Lung (tissue), 12 donors: Measurements from ENCODE around the gene MAST1. TPM values are rescaled to one million over a fixed set of nuclear protein-coding genes. Genes with fewer than 3 reads are reported as not detected.

Experiments used
- ATAC-seq: fragments of 200-7000 bp; cut with Tn5 transposase; one replicate; pipeline ENCODE4 v1.9.1; 2020; ENCODE audit warnings: moderate number of reproducible peaks; ENCODE audit not compliant: insufficient read depth, low FRiP score
- DNase-seq, 3 donors: peaks; one replicate each; pipeline ENCODE4 v3.0.0-alpha.2; 2013 to 2017
- H3K27ac ChIP-seq, 2 donors: one replicate each; pipeline ENCODE4 v1.5.1; 2013; ENCODE audit warnings: mild to moderate bottlenecking in 2 of 2, moderate library complexity in 2 of 2, control low read depth in 1 of 2, inconsistent platforms in 1 of 2, low read depth in 1 of 2, low read length in 1 of 2
- H3K27me3 ChIP-seq, 3 donors: one replicate each; pipeline ENCODE4 v1.5.1; 2013; ENCODE audit warnings: low read length in 2 of 3; ENCODE audit not compliant: control insufficient read depth in 3 of 3, insufficient read depth in 3 of 3
- H3K36me3 ChIP-seq, 4 donors: one replicate each; pipeline ENCODE4 v1.5.1; 2013; ENCODE audit warnings: low read length in 4 of 4, mild to moderate bottlenecking in 1 of 4, moderate library complexity in 1 of 4; ENCODE audit not compliant: control insufficient read depth in 4 of 4, insufficient read depth in 4 of 4
- H3K4me1 ChIP-seq, 5 donors: one replicate each; pipeline ENCODE4 v1.5.1; 2013; ENCODE audit warnings: low read length in 5 of 5, mild to moderate bottlenecking in 2 of 5, moderate library complexity in 1 of 5; ENCODE audit not compliant: control insufficient read depth in 5 of 5, insufficient read depth in 5 of 5
- H3K4me3 ChIP-seq: one replicate; pipeline ENCODE4 v1.5.1; 2013; ENCODE audit warnings: mild to moderate bottlenecking, control low read depth, moderate library complexity
- H3K9ac ChIP-seq, 2 donors: one replicate each; pipeline ENCODE4 v1.5.1; 2013; ENCODE audit warnings: low read length in 2 of 2, control low read depth in 1 of 2; ENCODE audit not compliant: insufficient read depth in 1 of 2
- H3K9me3 ChIP-seq, 4 donors: one replicate each; pipeline ENCODE4 v1.5.1; 2013; ENCODE audit warnings: low read length in 3 of 4, mild to moderate bottlenecking in 1 of 4, moderate library complexity in 1 of 4; ENCODE audit not compliant: control insufficient read depth in 4 of 4, insufficient read depth in 3 of 4
- WGBS, 2 donors: extraction: QIAGEN DNeasy Blood & Tissue Kit; methylation state at CpG; one replicate each; pipeline ENCODE4 v1.1.7; 2013; 5-methylcytosine and 5-hydroxymethylcytosine counted together
- polyA plus RNA-seq, 2 donors: library from polyadenylated mRNA; stranded (reverse); fragments of 200-250 nt; gene quantifications; one replicate each; pipeline ENCODE4 v1.2.1, GENCODE V29; 2013
- total RNA-seq, 2 donors: library from RNA; depleted of rRNA in 1 of 2; stranded (reverse); fragments of >200 nt in 1 of 2; gene quantifications; one replicate each; pipeline ENCODE4 v1.2.1, GENCODE V29; 2014 to 2021
- TF ChIP-seq, protein P1 (sequence below): IDR thresholded peaks from 2 replicates; pipeline ENCODE4 v1.5.1; 2012; ENCODE audit warnings: mild to moderate bottlenecking; ENCODE audit errors: control extremely low read depth, extremely low read depth
- donor health status: control.
- donor health status: control.
- donor health status: Bipolar disorder and iron deficiency.
- donor health status: healthy.
- donor health status: DM: yes; HTN: yes; CAD: no.

The MAST1 gene
- total and polyA plus RNA-seq, 4 donors, result 0.08 to 0.88 (median 0.41) TPM

DNA sequence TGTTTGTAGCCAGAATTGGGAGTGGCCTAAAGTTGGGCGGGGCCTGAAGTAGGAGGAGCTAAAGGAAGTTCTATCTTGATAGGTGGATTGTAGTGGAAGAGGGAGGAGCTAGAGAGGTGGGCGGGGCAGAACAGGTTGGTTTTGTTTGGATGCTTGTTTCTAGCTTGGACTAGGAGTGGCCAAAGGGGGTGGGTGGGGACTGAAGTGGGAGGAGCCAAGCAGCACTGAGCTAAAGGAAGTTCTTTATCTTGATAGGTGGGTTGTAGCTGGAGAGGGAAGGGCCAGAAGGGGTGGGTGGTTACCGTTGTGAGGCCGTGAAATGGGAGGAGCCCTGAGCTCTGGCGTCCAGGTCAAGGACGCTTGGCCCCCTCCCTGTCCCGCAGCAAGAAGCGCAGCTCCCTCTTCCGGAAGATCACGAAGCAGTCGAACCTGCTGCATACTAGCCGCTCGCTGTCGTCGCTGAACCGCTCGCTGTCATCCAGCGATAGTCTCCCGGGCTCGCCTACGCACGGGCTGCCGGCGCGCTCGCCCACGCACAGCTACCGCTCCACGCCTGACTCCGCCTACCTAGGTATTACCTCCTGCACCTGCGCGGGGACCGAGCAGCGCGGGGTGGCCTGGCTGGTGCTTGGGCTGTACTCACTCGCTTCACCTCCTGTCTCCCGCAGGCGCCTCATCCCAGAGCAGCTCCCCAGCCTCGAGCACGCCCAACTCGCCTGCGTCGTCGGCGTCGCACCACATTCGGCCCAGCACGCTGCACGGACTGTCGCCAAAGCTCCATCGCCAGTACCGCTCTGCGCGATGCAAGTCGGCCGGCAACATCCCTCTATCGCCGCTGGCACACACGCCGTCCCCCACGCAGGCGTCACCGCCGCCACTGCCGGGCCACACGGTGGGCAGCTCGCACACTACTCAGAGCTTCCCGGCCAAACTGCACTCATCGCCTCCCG is 34.9 kb downstream of the MAST1 start:
- WGBS, 2 donors, result 62 to 67% methylated on average over 70 of the region's 70 CpGs
- no peak overlapping the region for H3K4me3 ChIP-seq
- TF ChIP-seq, protein P1, sequence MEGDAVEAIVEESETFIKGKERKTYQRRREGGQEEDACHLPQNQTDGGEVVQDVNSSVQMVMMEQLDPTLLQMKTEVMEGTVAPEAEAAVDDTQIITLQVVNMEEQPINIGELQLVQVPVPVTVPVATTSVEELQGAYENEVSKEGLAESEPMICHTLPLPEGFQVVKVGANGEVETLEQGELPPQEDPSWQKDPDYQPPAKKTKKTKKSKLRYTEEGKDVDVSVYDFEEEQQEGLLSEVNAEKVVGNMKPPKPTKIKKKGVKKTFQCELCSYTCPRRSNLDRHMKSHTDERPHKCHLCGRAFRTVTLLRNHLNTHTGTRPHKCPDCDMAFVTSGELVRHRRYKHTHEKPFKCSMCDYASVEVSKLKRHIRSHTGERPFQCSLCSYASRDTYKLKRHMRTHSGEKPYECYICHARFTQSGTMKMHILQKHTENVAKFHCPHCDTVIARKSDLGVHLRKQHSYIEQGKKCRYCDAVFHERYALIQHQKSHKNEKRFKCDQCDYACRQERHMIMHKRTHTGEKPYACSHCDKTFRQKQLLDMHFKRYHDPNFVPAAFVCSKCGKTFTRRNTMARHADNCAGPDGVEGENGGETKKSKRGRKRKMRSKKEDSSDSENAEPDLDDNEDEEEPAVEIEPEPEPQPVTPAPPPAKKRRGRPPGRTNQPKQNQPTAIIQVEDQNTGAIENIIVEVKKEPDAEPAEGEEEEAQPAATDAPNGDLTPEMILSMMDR, result no peak
- DNase-seq (peak in 2 of 3 donors; percentile 32 to 61), ATAC-seq (peak; percentile 67)
- H3K27ac ChIP-seq, result no peak overlapping the region
- peaks cover 0 to 17% (median 2%) of the 10 kb centered on the region in 4 donors for H3K36me3 ChIP-seq
- no peak overlapping the region for H3K9ac ChIP-seq
- peaks cover 0 to 4% (median 0%) of the 10 kb centered on the region in 5 donors for H3K4me1 ChIP-seq
- H3K9me3 ChIP-seq, result peaks cover 0 to 3% (median 0%) of the 10 kb centered on the region in 4 donors
- H3K27me3 ChIP-seq, result no peaks in the 10 kb centered on the region

DNA sequence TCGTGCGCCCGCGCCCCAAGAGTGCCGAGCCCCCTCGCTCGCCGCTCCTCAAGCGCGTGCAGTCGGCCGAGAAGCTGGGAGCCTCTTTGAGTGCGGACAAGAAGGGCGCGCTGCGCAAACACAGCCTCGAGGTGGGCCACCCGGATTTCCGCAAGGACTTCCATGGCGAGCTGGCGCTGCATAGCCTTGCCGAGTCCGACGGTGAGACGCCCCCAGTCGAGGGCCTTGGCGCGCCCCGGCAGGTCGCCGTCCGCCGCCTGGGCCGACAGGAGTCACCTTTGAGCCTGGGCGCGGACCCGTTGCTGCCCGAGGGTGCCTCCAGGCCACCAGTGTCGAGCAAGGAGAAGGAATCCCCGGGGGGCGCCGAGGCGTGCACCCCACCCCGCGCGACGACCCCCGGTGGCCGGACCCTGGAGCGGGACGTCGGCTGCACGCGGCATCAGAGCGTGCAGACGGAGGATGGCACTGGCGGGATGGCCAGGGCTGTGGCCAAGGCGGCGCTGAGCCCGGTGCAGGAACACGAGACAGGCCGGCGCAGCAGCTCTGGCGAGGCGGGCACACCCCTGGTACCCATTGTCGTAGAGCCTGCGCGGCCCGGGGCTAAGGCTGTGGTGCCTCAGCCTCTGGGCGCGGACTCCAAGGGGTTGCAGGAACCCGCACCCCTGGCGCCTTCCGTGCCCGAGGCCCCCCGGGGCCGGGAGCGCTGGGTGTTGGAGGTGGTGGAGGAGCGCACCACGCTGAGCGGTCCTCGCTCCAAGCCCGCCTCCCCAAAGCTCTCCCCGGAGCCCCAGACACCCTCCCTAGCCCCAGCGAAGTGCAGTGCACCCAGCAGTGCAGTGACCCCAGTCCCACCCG is 35.8 kb downstream of the MAST1 start:
- Histone ChIP-seq H3K4me1 (peaks cover 0 to 4% (median 0%) of the 10 kb centered on the region in 5 donors), H3K36me3 (peaks cover 0 to 20% (median 2%) of the 10 kb centered on the region in 4 donors), H3K9me3 (peaks cover 0 to 3% (median 0%) of the 10 kb centered on the region in 4 donors), H3K9ac (no peak overlapping the region), H3K27me3 (no peaks in the 10 kb centered on the region), H3K4me3 (peak overlapping the region; percentile 5), H3K27ac (no peak overlapping the region)
- TF ChIP-seq, protein P1, result no peak
- ATAC-seq, result no peak
- no peak for DNase-seq
- WGBS, 2 donors, result 89 to 93% methylated on average over 85 to 86 of the region's 86 CpGs

DNA sequence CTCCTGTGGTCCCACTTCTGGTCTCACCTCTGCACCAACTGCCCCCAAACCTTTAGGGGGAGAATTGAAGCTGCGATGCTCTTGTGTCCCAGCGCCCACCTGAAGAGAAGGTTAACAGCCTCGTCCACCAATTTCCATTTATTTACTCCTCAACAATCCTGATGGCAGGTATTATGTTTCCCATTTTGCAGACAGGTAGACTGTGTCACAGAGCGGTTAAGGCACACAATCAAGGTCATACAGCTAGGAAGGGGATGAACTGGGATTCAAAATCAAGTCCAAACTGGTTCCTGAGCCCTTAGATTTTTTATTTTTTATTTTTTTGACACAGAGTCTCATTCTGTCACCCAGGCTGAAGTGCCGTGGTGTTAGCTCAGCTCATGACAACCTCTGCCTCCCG is 36.8 kb downstream of the MAST1 start:
- no peaks in the 10 kb centered on the region for H3K27me3 ChIP-seq
- peaks cover 0 to 4% (median 0%) of the 10 kb centered on the region in 5 donors for H3K4me1 ChIP-seq
- TF ChIP-seq, protein P1, result no peak
- H3K36me3 ChIP-seq, result peaks cover 0 to 20% (median 2%) of the 10 kb centered on the region in 4 donors
- no peak overlapping the region for H3K9ac ChIP-seq
- no peak for DNase-seq
- 96% methylated on average over 6 of the region's 6 CpGs for WGBS, 2 donors
- H3K9me3 ChIP-seq, result peaks cover 0 to 3% (median 0%) of the 10 kb centered on the region in 4 donors
- H3K27ac ChIP-seq, result no peak overlapping the region
- H3K4me3 ChIP-seq, result no peak overlapping the region
- ATAC-seq, result no peak
